GM12878 (cell line): ENCODE results near the gene DUOX1.

Experiments
- CHD2 ChIP-seq: IDR thresholded peaks from 2 replicates; pipeline ENCODE4 v1.6.1; 2011; ENCODE audit warnings: low read depth, low read length, improper control_type of control experiment, borderline replicate concordance
- FOXK2 ChIP-seq: fragments of 450-650 bp; IDR thresholded peaks from 2 replicates; pipeline ENCODE4 v1.6.1; 2017; ENCODE audit warnings: mild to moderate bottlenecking, moderate library complexity
- JUND ChIP-seq: IDR thresholded peaks from 2 replicates; pipeline ENCODE4 v1.6.1; 2012; ENCODE audit warnings: low read depth, mild to moderate bottlenecking, low read length, improper control_type of control experiment, moderate library complexity
- LARP7 ChIP-seq: fragments of 450-650 bp; IDR thresholded peaks from 2 replicates; pipeline ENCODE4 v1.6.1; 2017; ENCODE audit warnings: mild to moderate bottlenecking
- MXI1 ChIP-seq: fragments of 150-350 bp; IDR thresholded peaks from 2 replicates; pipeline ENCODE4 v1.6.1; 2011; ENCODE audit warnings: low read depth, mild to moderate bottlenecking, inconsistent platforms, low read length, improper control_type of control experiment
- POLR2A ChIP-seq: IDR thresholded peaks from 2 replicates; pipeline ENCODE4 v1.6.1; 2011; ENCODE audit warnings: low read depth, mild to moderate bottlenecking, low read length
- POLR2AphosphoS5 ChIP-seq: IDR thresholded peaks from 2 replicates; pipeline ENCODE4 v1.6.1; 2011; ENCODE audit warnings: mild to moderate bottlenecking, low read length, inconsistent platforms
- POU2F2 ChIP-seq: IDR thresholded peaks from 3 replicates; pipeline ENCODE4 v1.6.1; 2011; ENCODE audit warnings: low read depth, mild to moderate bottlenecking, low read length, borderline replicate concordance
- RFX5 ChIP-seq: IDR thresholded peaks from 2 replicates; pipeline ENCODE4 v1.6.1; 2011; ENCODE audit warnings: low read depth, low read length, improper control_type of control experiment
- SRF ChIP-seq, 2 experiments: IDR thresholded peaks; 2 replicates each; pipeline ENCODE4 v1.6.1; 2011; ENCODE audit warnings: low read depth in 2 of 2, low read length in 2 of 2, mild to moderate bottlenecking in 1 of 2, moderate library complexity in 1 of 2
- TBL1XR1 ChIP-seq: IDR thresholded peaks from 2 replicates; pipeline ENCODE4 v1.6.1; 2012; ENCODE audit warnings: low read depth, low read length, improper control_type of control experiment
- TF ChIP-seq, protein P1 (sequence below): fragments of 450-650 bp; IDR thresholded peaks from 2 replicates; pipeline ENCODE4 v1.6.1; 2017; ENCODE audit warnings: mild to moderate bottlenecking
- TF ChIP-seq, protein P2 (sequence below), 3 experiments: IDR thresholded peaks in 2 of 3; conservative IDR thresholded peaks in 1 of 3; 2 replicates each; pipeline ENCODE4 v1.5.1; 2011; ENCODE audit warnings: low read depth in 3 of 3, low read length in 3 of 3, mild to moderate bottlenecking in 3 of 3, control low read depth in 2 of 3, moderate library complexity in 2 of 3, inconsistent platforms in 1 of 3, mixed read lengths in 1 of 3; ENCODE audit not compliant: control insufficient read depth in 2 of 3, insufficient read depth in 1 of 3; ENCODE audit errors: extremely low read depth in 1 of 3

DNA sequence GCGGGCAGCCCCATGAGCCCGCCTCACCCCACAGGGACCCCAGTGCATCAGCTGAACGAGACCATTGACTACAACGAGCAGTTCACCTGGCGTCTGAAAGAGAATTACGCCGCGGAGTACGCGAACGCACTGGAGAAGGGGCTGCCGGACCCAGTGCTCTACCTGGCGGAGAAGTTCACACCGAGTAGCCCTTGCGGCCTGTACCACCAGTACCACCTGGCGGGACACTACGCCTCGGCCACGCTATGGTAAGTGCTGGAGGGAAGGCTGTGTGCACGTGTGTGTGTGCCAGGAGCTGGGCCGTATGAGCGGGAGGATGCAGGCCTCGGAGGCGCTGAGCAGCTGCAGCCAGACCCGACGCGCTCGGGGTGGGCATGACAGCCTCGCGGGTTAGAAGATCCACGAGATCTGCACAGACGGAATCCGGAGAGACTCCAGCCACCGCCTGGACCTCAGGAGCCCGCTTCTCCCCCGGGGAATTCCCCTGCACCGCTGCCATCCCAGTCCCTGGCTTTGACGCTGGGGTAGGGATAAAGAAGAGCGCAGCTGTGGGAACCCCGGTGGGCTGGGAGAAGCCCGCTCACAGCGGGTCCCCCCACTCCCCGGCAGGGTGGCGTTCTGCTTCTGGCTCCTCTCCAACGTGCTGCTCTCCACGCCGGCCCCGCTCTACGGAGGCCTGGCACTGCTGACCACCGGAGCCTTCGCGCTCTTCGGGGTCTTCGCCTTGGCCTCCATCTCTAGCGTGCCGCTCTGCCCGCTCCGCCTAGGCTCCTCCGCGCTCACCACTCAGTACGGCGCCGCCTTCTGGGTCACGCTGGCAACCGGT, 13.1 kb upstream of the DUOX1 start:
- TF ChIP-seq CHD2 (no peak), MXI1 (no peak), POLR2AphosphoS5 (no peak), SRF (IDR thresholded peaks at IDR 0.05; ENCODE audit: low read depth in 2 of 2, low read length in 2 of 2) (no peak), JUND (no peak), FOXK2 (no peak), TBL1XR1 (no peak), POU2F2 (no peak), RFX5 (no peak), POLR2A (no peak), LARP7 (no peak)
- TF ChIP-seq, protein P1, sequence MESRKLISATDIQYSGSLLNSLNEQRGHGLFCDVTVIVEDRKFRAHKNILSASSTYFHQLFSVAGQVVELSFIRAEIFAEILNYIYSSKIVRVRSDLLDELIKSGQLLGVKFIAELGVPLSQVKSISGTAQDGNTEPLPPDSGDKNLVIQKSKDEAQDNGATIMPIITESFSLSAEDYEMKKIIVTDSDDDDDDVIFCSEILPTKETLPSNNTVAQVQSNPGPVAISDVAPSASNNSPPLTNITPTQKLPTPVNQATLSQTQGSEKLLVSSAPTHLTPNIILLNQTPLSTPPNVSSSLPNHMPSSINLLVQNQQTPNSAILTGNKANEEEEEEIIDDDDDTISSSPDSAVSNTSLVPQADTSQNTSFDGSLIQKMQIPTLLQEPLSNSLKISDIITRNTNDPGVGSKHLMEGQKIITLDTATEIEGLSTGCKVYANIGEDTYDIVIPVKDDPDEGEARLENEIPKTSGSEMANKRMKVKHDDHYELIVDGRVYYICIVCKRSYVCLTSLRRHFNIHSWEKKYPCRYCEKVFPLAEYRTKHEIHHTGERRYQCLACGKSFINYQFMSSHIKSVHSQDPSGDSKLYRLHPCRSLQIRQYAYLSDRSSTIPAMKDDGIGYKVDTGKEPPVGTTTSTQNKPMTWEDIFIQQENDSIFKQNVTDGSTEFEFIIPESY: no peak
- TF ChIP-seq, protein P2, sequence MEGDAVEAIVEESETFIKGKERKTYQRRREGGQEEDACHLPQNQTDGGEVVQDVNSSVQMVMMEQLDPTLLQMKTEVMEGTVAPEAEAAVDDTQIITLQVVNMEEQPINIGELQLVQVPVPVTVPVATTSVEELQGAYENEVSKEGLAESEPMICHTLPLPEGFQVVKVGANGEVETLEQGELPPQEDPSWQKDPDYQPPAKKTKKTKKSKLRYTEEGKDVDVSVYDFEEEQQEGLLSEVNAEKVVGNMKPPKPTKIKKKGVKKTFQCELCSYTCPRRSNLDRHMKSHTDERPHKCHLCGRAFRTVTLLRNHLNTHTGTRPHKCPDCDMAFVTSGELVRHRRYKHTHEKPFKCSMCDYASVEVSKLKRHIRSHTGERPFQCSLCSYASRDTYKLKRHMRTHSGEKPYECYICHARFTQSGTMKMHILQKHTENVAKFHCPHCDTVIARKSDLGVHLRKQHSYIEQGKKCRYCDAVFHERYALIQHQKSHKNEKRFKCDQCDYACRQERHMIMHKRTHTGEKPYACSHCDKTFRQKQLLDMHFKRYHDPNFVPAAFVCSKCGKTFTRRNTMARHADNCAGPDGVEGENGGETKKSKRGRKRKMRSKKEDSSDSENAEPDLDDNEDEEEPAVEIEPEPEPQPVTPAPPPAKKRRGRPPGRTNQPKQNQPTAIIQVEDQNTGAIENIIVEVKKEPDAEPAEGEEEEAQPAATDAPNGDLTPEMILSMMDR (IDR thresholded peaks at IDR 0.05 in 2 of 3, conservative IDR thresholded peaks at IDR 0.05 in 1 of 3; ENCODE audit: control insufficient read depth in 2 of 3, extremely low read depth in 1 of 3, insufficient read depth in 1 of 3, low read depth in 3 of 3, low read length in 3 of 3): no peak
